NCI-H460 (cell line): ENCODE results near the gene EVPL. TPM values are rescaled to one million over a fixed set of nuclear protein-coding genes. Genes with fewer than 3 reads are reported as not detected.
"Not testable (repeated sequence)": the region's sequence is repeated elsewhere in the genome, so short reads cannot be mapped to it uniquely, and the experiment has no call there.

Experiments
- DNase-seq: peaks from one replicate; pipeline ENCODE4 v3.0.0-alpha.2; 2016; ENCODE audit warnings: low read depth; ENCODE audit errors: extremely low read depth
- total RNA-seq: library from RNA; depleted of rRNA; stranded (reverse); fragments of >200 nt; shearing (Covaris generic); gene quantifications from 2 replicates; pipeline ENCODE4 v1.2.3, GENCODE V29; 2014; rRNA removed

The EVPL gene
- total RNA-seq, 1 experiment from 2014 or later = 8.0 TPM

DNA sequence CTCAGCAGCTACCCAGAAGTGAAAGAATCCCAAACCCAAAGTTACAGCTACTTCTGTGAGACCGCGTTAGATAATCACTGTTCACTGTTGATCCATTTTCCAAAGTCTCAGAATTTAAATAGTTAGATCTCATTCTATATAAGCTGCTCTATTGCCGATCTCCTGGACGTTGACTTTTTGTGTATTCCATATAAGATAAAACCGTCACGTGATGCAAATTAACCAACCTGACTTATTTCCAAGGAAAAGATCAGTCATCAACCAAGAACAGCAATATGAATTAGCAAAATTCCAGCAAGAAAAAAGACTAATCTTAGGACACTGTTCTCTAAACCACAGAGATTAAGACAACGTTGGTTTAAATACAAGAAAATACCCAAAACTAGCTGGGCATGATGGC, 56.5 kb downstream of the EVPL start:
- DNase-seq = no peak

GRCh38 chr17:75970011-75970523, 57.0 kb downstream of the EVPL start:
- no peak for DNase-seq

DNA sequence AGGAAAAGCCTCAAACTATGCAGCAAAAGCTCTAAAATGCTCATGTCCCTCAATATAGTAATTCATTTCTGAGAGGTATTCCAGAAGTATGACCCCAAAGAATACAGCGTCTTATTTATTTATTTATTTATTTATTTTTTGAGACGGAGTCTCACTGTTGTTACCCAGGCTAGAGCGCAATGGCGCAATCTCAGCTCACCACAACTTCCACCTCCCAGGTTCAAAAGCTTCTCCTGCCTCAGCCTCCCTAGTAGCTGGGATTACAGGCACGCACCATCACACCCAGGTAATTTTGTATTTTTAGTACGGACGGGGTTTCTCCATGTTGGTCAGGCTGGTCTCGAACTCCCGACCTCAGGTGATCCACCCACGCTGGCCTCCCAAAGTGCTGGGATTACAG, 58.1 kb downstream of the EVPL start:
- DNase-seq = not testable (repeated sequence)

GRCh38 chr17:75965468-75965867, 61.6 kb downstream of the EVPL start:
- no peak for DNase-seq

- DNase-seq = no peak
Observed at GRCh38 chr17:75959839-75960511, 67.1 kb downstream of the EVPL start.

- DNase-seq = no peak
Observed at GRCh38 chr17:75959051-75959838, 67.9 kb downstream of the EVPL start.

Other genes with a start within 250 kb of the EVPL start
- 25.8 and 33.8 TPM in 2 replicates for gene UNK, start 242.5 kb downstream of the EVPL start, total RNA-seq
- gene UNC13D, start 182.9 kb downstream of the EVPL start, total RNA-seq = 0.57 and 0.66 TPM in 2 replicates
- gene WBP2, start 172.0 kb downstream of the EVPL start, total RNA-seq = 32.0 and 36.7 TPM in 2 replicates
- gene TRIM47, start 148.7 kb downstream of the EVPL start, total RNA-seq = 38.0 and 50.4 TPM in 2 replicates
- 30.2 and 32.0 TPM in 2 replicates for gene TRIM65, start 130.4 kb downstream of the EVPL start, total RNA-seq
- gene MRPL38, start 122.4 kb downstream of the EVPL start, total RNA-seq = 42.6 and 43.0 TPM in 2 replicates
- 6.8 and 9.1 TPM in 2 replicates for gene FBF1, start 86.3 kb downstream of the EVPL start, total RNA-seq
- 24.9 and 28.4 TPM in 2 replicates for gene ACOX1, start 48.1 kb downstream of the EVPL start, total RNA-seq
- gene TEN1, start 48.1 kb downstream of the EVPL start, total RNA-seq = 18.2 and 18.9 TPM in 2 replicates
- gene CDK3, start 26.5 kb downstream of the EVPL start, total RNA-seq = 4.8 and 7.7 TPM in 2 replicates
- gene SRP68, start 45.2 kb upstream of the EVPL start, total RNA-seq = 31.7 and 34.9 TPM in 2 replicates
- gene GALR2, start 47.5 kb upstream of the EVPL start, total RNA-seq = not detected in 2 replicates
- gene ZACN, start 51.9 kb upstream of the EVPL start, total RNA-seq = 0.10 TPM in 1 of 2 replicates, not detected in the other
- 54.6 and 56.7 TPM in 2 replicates for gene EXOC7, start 76.5 kb upstream of the EVPL start, total RNA-seq
- not detected in 2 replicates for gene FOXJ1, start 113.9 kb upstream of the EVPL start, total RNA-seq
- 1.3 and 1.9 TPM in 2 replicates for gene RNF157, start 213.2 kb upstream of the EVPL start, total RNA-seq
- gene UBALD2, start 238.0 kb upstream of the EVPL start, total RNA-seq = 11.5 and 12.2 TPM in 2 replicates